ENCODE data around the gene SNRPA.
"Not testable (repeated sequence)": the region's sequence is repeated elsewhere in the genome, so short reads cannot be mapped to it uniquely, and the experiment has no call there.

The SNRPA gene

DNA sequence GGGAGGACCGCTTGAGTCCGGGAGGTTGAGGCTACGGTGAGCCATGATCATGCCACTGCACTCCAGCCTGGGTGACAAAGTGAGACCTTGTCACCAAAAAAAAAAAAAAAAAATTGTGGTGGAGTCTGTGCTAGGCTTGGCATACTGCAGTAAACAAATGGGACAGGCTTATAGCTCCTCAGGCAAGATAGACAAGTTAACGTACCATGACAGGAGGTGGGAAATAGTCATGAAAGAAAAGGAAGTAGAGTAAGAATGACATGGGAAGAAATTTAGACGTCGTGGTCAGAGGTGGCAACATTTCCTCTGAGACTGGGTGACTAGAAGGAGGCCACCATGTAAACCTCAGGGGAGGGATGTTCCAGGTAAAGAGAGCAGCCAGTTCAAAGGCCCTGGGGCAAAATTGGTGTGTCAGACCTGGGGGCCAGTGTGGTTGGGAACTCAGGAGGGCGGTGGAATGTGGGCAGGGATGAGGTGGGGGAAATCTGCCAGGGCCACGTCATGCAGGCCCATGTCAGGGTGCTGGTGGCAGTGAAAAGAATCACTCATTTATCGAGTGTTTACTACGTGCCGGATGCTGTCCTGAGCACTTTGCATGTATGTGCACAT, 5.6 kb downstream of the SNRPA start:
- no peak for DNase-seq (ENCODE audit: low read depth)
- no peak for TF ChIP-seq CTCF (IDR thresholded peaks at IDR 0.05; ENCODE audit: low read depth, low read length, missing control alignments)
- H3K4me3 ChIP-seq (ENCODE audit: low read depth, low read length): no peak overlapping the region; the same call in none of the 2 replicates

DNA sequence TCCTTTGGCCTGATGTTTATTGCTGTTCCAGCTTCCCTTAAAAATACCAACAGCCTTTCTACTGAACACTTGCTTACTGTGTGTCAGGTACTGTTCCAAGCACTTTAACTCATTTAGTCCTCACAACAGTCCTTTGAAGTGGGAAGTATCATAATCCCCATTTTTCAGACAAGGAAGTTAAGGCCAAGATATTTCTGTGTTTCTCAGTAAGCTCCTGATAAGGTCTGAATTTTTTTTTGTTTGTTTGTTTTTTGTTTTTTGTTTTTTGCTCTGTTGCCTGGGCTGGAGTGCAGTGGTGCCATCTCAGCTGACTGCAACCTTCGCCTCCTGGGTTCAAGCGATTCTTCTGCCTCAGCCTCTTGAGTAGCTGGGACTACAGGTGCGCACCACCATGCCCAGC, 7.5 kb downstream of the SNRPA start:
- TF ChIP-seq CTCF (IDR thresholded peaks at IDR 0.05; ENCODE audit: low read depth, low read length, missing control alignments): no peak
- no peak overlapping the region for H3K4me3 ChIP-seq (ENCODE audit: low read depth, low read length)
- no peak for DNase-seq (ENCODE audit: low read depth)

GRCh38 chr19:40759352-40759751, 8.3 kb downstream of the SNRPA start:
- TF ChIP-seq CTCF (IDR thresholded peaks at IDR 0.05; ENCODE audit: low read depth, low read length, missing control alignments): no peak
- H3K4me3 ChIP-seq (ENCODE audit: low read depth, low read length): no peak overlapping the region
- no peak for DNase-seq (ENCODE audit: low read depth)

DNA sequence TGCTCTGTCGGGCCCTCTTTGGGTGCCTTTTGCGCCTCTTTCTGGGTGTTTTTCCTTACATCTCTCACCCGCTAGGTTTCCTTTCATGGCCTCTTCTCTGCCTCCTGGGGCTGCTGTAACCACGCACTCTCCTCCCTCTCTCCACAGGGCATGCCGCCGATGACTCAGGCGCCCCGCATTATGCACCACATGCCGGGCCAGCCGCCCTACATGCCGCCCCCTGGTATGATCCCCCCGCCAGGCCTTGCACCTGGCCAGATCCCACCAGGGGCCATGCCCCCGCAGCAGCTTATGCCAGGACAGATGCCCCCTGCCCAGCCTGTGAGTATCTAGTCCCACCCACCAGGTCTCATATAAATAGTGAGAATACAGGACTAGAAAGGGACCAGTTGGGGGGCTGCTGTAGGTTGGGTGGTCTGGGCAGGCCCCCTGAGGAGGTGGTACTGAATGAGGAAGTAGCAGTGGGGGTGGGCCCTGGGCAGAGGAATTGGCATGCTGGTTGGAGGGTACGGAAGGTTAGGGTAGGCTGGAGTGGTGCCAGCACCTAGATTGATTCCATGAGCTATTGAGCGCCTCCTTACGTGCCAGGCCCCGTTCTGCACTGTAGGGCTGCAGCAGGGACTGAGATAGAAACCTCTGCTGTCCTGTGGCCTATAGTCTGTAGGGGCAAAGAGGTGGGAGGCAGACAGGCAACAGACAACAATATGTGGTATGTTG, 11.9 kb downstream of the SNRPA start:
- no peak overlapping the region for H3K4me3 ChIP-seq (ENCODE audit: low read depth, low read length)
- no peak for TF ChIP-seq CTCF (IDR thresholded peaks at IDR 0.05; ENCODE audit: low read depth, low read length, missing control alignments)
- DNase-seq (ENCODE audit: low read depth): no peak

GRCh38 chr19:40763526-40763925, 12.5 kb downstream of the SNRPA start:
- DNase-seq (ENCODE audit: low read depth): no peak
- TF ChIP-seq CTCF (IDR thresholded peaks at IDR 0.05; ENCODE audit: low read depth, low read length, missing control alignments): no peak
- no peak overlapping the region for H3K4me3 ChIP-seq (ENCODE audit: low read depth, low read length)

GRCh38 chr19:40763963-40764362, 13.0 kb downstream of the SNRPA start:
- no peak for TF ChIP-seq CTCF (IDR thresholded peaks at IDR 0.05; ENCODE audit: low read depth, low read length, missing control alignments)
- DNase-seq (ENCODE audit: low read depth): no peak
- no peak overlapping the region for H3K4me3 ChIP-seq (ENCODE audit: low read depth, low read length)

DNA sequence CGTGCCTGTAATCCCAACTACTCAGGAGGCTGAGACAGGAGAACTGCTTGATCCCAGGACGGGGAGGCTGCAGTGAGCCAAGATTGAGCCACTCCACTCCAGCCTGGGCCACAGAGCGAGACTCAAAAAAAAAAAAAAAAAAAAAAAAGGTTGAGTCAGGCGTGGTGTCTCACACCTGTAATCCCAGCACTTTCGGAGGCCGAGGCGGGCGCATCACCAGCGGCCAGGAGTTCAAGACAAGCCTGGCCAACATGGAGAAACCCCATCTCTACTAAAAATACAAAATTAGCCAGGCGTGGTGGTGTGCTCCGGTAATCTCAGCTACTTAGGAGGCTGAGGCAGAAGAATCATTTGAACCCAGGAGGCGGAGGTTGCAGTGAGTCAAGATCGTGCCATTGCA, 15.4 kb downstream of the SNRPA start:
- DNase-seq (ENCODE audit: low read depth); H3K4me3 ChIP-seq (ENCODE audit: low read depth, low read length): not testable (repeated sequence)

Data from GM12864 (cell line).